Parathyroid adenoma (tissue), 2 donors: ENCODE data around the gene COL8A2.

Experiments used
- H2AFZ ChIP-seq: fragments of 300-600 bp; sonication (generic); one replicate; pipeline ENCODE4 v1.7.0; 2017; ENCODE audit warnings: antibody characterized with exemption, mild to moderate bottlenecking
- H3K27ac ChIP-seq: fragments of 300-600 bp; sonication (generic); one replicate; pipeline ENCODE4 v1.7.0; 2017
- H3K27me3 ChIP-seq: fragments of 300-600 bp; sonication (generic); one replicate; pipeline ENCODE4 v1.7.0; 2017; ENCODE audit warnings: low read length; ENCODE audit not compliant: control insufficient read depth, insufficient read depth
- H3K36me3 ChIP-seq: fragments of 300-600 bp; sonication (generic); one replicate; pipeline ENCODE4 v1.7.0; 2017; ENCODE audit warnings: low read length; ENCODE audit not compliant: control insufficient read depth, insufficient read depth
- H3K4me1 ChIP-seq: fragments of 300-600 bp; sonication (generic); one replicate; pipeline ENCODE4 v1.7.0; 2017; ENCODE audit warnings: control low read depth
- H3K4me2 ChIP-seq: fragments of 300-600 bp; sonication (generic); one replicate; pipeline ENCODE4 v1.7.0; 2017; ENCODE audit warnings: low read length
- H3K4me3 ChIP-seq: fragments of 300-600 bp; sonication (generic); one replicate; pipeline ENCODE4 v1.7.0; 2017; ENCODE audit warnings: low read depth, low read length
- H3K79me2 ChIP-seq: fragments of 300-600 bp; sonication (generic); one replicate; pipeline ENCODE4 v1.7.0; 2017; ENCODE audit warnings: control low read depth
- H3K9ac ChIP-seq: fragments of 300-600 bp; sonication (generic); one replicate; pipeline ENCODE4 v1.7.0; 2017; ENCODE audit warnings: mild to moderate bottlenecking
- H3K9me3 ChIP-seq: fragments of 300-600 bp; sonication (generic); one replicate; pipeline ENCODE4 v1.7.0; 2017; ENCODE audit warnings: low read length; ENCODE audit not compliant: control insufficient read depth
- CTCF ChIP-seq: fragments of 300-600 bp; sonication (generic); IDR thresholded peaks from one replicate; pipeline ENCODE4 v1.7.0; 2017; ENCODE audit warnings: antibody characterized with exemption, mild to moderate bottlenecking
- donor health status: primary hyperparathyroidism.

COL8A2 gene

GRCh38 chr1:36111151-36111550 is 13.9 kb downstream of the COL8A2 start:
- Histone ChIP-seq H3K79me2 (no peaks in the 10 kb centered on the region), H3K36me3 (no peaks in the 10 kb centered on the region), H3K9ac (no peak overlapping the region), H3K4me1 (no peaks in the 10 kb centered on the region), H3K9me3 (no peaks in the 10 kb centered on the region), H3K27me3 (no peaks in the 10 kb centered on the region), H2AFZ (no peak overlapping the region), H3K4me2 (no peak overlapping the region), H3K4me3 (no peak overlapping the region), H3K27ac (no peak overlapping the region)
- TF ChIP-seq CTCF, result no peak

- H3K9me3 ChIP-seq, result no peaks in the 10 kb centered on the region
- no peaks in the 10 kb centered on the region for H3K4me1 ChIP-seq
- H3K9ac ChIP-seq, result no peak overlapping the region
- H2AFZ ChIP-seq, result no peak overlapping the region
- no peaks in the 10 kb centered on the region for H3K27me3 ChIP-seq
- no peaks in the 10 kb centered on the region for H3K79me2 ChIP-seq
- H3K4me3 ChIP-seq, result no peak overlapping the region
- H3K4me2 ChIP-seq, result no peak overlapping the region
- TF ChIP-seq CTCF, result no peak
- H3K27ac ChIP-seq, result no peak overlapping the region
- H3K36me3 ChIP-seq, result no peaks in the 10 kb centered on the region
Observed at GRCh38 chr1:36109041-36109679, 15.9 kb downstream of the COL8A2 start.

DNA sequence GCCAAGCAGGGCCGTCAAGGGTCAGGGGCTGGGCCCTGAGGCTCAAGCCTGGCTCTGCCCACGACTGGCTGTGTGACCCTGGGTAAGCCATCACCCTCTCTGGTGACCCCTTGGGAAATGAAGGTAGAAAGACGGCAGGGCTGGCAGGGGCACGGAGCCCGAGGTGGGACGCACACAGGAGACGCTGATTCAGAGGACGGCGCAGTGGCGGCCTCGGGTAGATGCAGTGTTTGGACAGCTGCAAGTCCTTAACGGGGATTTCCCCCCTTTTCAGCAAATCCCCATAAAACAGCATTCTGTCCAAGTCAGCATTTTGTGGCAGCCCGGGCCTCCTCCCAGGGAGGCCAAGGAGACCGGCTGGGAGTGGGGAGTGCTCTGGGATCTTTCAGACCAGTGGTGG is 16.7 kb downstream of the COL8A2 start:
- H3K4me2 ChIP-seq, result no peak overlapping the region
- H3K27me3 ChIP-seq, result no peaks in the 10 kb centered on the region
- H3K4me1 ChIP-seq, result no peaks in the 10 kb centered on the region
- no peaks in the 10 kb centered on the region for H3K79me2 ChIP-seq
- no peak overlapping the region for H3K4me3 ChIP-seq
- no peak overlapping the region for H2AFZ ChIP-seq
- no peaks in the 10 kb centered on the region for H3K9me3 ChIP-seq
- H3K36me3 ChIP-seq, result no peaks in the 10 kb centered on the region
- H3K9ac ChIP-seq, result no peak overlapping the region
- H3K27ac ChIP-seq, result no peak overlapping the region
- no peak for TF ChIP-seq CTCF

DNA sequence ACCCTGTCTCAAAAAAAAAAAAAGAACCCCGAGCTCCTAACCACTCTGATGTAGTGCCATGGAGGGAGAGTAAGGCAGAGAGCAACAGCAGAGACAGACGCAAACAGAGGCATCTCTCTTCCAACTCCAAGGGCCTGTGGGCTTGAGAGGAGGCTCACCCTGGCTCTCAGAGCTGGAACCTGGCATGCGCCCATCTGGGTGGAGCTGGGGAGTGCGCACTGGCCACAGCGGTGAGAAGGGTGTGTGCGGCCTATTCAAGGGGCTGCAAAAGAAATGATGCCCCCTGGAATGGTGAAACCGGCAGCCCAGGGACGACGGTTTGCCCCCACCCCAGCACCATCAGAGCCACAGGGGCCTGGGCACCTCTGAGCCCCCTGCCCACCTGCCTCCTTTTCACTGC is 17.6 kb downstream of the COL8A2 start:
- TF ChIP-seq CTCF, result no peak
- Histone ChIP-seq H3K4me1 (no peaks in the 10 kb centered on the region), H3K9me3 (no peaks in the 10 kb centered on the region), H3K36me3 (no peaks in the 10 kb centered on the region), H3K9ac (no peak overlapping the region), H2AFZ (no peak overlapping the region), H3K4me2 (no peak overlapping the region), H3K27me3 (no peaks in the 10 kb centered on the region), H3K79me2 (no peaks in the 10 kb centered on the region), H3K4me3 (no peak overlapping the region), H3K27ac (no peak overlapping the region)

GRCh38 chr1:36106269-36106668 is 18.8 kb downstream of the COL8A2 start:
- Histone ChIP-seq H3K79me2 (no peaks in the 10 kb centered on the region), H3K9ac (no peak overlapping the region), H3K27me3 (no peaks in the 10 kb centered on the region), H3K9me3 (no peaks in the 10 kb centered on the region), H2AFZ (no peak overlapping the region), H3K4me3 (no peak overlapping the region), H3K4me1 (no peaks in the 10 kb centered on the region), H3K4me2 (no peak overlapping the region), H3K36me3 (no peaks in the 10 kb centered on the region), H3K27ac (no peak overlapping the region)
- TF ChIP-seq CTCF, result no peak
